ENCODE measurements around the gene ZC3H7B. TPM values are rescaled to one million over a fixed set of nuclear protein-coding genes. Genes with fewer than 3 reads are reported as not detected.
A peak's percentile ranks its signal among the peaks of the same experiment; 100 is the strongest.

Gene ZC3H7B
- total RNA-seq, 2 donors from 2014 or later, result 19.4 to 48.7 TPM

DNA sequence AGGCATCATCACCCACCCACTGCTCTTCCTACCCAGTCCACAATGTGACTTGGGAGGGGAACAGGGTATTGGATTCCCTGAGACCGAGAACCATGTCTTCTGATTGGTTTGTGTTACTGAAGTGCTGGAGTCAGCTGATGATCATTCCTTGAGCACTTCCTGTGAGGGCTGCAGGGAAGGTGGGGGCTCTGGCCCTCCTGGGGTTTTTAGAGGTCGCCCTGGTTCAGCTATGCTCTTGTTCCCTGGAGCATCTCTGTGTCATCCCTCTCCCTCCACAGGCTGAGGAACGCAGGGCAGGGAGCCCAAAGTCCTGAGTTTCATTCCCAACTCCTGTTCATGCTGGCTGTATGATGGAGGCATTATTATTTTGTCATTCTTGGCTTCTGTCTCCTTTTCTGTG, 6.7 kb downstream of the ZC3H7B start:
- Mint-ChIP-seq H3K27ac (no peak overlapping the region), H3K36me3 (peaks cover 0 to 11% of the 10 kb centered on the region in 2 donors), H3K9me3 (no peaks in the 10 kb centered on the region)
- DNase-seq (ENCODE audit: low spot score in 2 of 2) (no peak), ATAC-seq (no peak)

GRCh38 chr22:41308544-41308947, 7.2 kb downstream of the ZC3H7B start:
- Mint-ChIP-seq H3K9me3 (no peaks in the 10 kb centered on the region), H3K36me3 (peaks cover 0 to 11% of the 10 kb centered on the region in 2 donors), H3K27ac (peak overlapping the region in 1 of 2 donors; percentile 86)
- ATAC-seq (no peak), DNase-seq (ENCODE audit: low spot score in 2 of 2) (no peak)

DNA sequence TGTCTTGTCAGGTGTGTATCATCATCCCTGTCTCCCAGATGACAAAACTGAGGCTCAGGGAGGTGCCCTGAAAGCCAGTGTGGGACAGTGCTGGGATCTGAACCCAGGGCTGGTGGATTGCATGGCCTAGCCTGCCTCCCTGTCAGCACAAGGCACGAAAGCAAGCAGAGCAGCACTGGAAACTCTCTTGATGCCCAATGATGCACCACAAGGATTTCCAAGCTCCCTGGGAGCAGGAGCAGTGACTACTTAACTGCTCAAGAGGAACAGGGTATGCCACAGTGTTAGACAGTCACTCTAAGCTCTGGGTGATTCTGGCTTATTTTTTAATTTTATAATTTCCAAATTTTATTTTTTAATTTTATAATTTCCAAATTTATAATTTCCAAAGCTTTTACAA, 9.0 kb downstream of the ZC3H7B start:
- Mint-ChIP-seq H3K9me3 (no peaks in the 10 kb centered on the region), H3K36me3 (peaks cover 0 to 6% of the 10 kb centered on the region in 2 donors), H3K27ac (peak overlapping the region in 1 of 2 donors; percentile 62)
- ATAC-seq (no peak), DNase-seq (ENCODE audit: low spot score in 2 of 2) (no peak)

- H3K27ac Mint-ChIP-seq, result peak overlapping the region; percentile 3 to 85
- ATAC-seq, result peak; percentile 22 to 40
- no peak for DNase-seq (ENCODE audit: low spot score in 2 of 2)
- H3K9me3 Mint-ChIP-seq, result no peaks in the 10 kb centered on the region
- H3K36me3 Mint-ChIP-seq, result peaks cover 0 to 6% of the 10 kb centered on the region in 2 donors
These were observed 10.2 kb downstream of the ZC3H7B start for GRCh38 chr22:41311487-41311886.

GRCh38 chr22:41314821-41315220, 13.5 kb downstream of the ZC3H7B start:
- ATAC-seq (no peak), DNase-seq (ENCODE audit: low spot score in 2 of 2) (no peak)
- Mint-ChIP-seq H3K36me3 (no peaks in the 10 kb centered on the region), H3K27ac (no peak overlapping the region), H3K9me3 (no peaks in the 10 kb centered on the region)

GRCh38 chr22:41315586-41315985, 14.3 kb downstream of the ZC3H7B start:
- H3K9me3 Mint-ChIP-seq, result no peaks in the 10 kb centered on the region

DNA sequence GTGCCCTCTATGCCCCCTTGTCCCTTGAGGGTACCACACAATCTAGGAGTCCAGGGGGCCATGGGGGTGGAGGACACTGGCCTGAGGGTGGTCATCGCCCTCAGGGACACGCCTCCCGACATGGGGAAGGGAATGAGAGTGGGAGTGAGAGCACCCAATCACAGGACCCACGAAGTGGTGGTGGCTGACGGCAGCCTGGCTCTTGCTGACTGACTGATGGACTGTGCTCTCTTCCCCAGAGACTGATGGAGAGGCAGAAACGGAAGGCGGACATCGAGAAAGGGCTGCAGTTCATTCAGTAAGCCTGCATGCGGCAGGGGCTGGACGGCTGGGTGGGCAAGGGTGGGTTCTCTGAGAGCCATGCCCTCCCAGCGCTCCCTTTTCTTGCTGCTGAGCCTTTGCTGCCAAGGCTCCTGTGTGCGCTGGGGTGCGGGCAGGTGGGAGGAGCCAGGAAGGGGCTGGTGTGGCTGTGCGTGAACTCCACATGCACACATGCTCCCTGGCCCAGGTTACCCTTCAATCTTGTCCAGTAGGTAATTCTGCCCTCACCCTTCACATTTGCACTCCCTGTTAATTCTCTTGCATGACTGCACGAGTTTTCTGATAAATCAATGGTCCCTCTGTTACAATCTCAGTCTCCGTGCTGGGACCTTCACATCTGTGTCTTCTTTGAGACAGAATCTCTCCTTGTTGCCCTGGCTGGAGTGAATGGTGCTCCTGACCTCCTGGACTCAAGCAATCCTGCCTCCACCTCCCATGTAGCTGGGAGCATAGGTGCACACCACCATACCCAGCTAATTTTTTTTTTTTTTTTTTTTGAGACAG, 19.3 kb downstream of the ZC3H7B start:
- no peak overlapping the region for H3K27ac Mint-ChIP-seq
- DNase-seq (ENCODE audit: low spot score in 2 of 2), result no peak
- no peak for ATAC-seq
- peaks cover 0 to 7% of the 10 kb centered on the region in 2 donors for H3K36me3 Mint-ChIP-seq
- H3K9me3 Mint-ChIP-seq, result no peaks in the 10 kb centered on the region

More at GRCh38 chr22:41315586-41315985, 14.3 kb downstream of the ZC3H7B start:
- H3K27ac Mint-ChIP-seq, result no peak overlapping the region
- ATAC-seq (no peak), DNase-seq (ENCODE audit: low spot score in 2 of 2) (no peak)
- H3K36me3 Mint-ChIP-seq, result no peaks in the 10 kb centered on the region

- Mint-ChIP-seq H3K27ac (peak overlapping the region; percentile 14 to 44), H3K9me3 (no peaks in the 10 kb centered on the region), H3K36me3 (peaks cover 0 to 13% of the 10 kb centered on the region in 2 donors)
- DNase-seq (ENCODE audit: low spot score in 2 of 2) (no peak), ATAC-seq (no peak)
These were observed 23.6 kb downstream of the ZC3H7B start for GRCh38 chr22:41324821-41325528.

DNA sequence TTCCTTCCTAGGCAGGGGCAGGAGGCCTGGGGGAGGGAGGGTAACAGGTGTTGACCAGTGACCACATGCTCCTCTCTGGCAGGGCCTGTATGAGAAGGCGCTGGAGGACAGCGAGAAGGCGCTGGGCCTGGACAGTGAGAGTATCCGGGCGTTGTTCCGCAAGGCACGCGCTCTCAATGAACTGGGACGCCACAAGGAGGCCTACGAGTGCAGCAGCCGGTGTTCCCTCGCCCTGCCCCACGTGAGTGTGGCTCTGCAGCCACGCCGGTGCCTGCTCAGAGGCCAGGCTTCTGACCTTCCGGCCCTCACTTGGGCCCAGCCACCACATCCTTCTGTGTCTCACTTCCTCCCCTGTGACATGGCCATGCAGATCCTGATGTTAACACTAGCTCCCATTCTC, 25.8 kb downstream of the ZC3H7B start:
- DNase-seq (ENCODE audit: low spot score in 2 of 2) (no peak), ATAC-seq (no peak)
- H3K27ac Mint-ChIP-seq, result peak overlapping the region; percentile 29 to 44
- H3K36me3 Mint-ChIP-seq, result peaks cover 0 to 13% of the 10 kb centered on the region in 2 donors
- no peaks in the 10 kb centered on the region for H3K9me3 Mint-ChIP-seq

DNA sequence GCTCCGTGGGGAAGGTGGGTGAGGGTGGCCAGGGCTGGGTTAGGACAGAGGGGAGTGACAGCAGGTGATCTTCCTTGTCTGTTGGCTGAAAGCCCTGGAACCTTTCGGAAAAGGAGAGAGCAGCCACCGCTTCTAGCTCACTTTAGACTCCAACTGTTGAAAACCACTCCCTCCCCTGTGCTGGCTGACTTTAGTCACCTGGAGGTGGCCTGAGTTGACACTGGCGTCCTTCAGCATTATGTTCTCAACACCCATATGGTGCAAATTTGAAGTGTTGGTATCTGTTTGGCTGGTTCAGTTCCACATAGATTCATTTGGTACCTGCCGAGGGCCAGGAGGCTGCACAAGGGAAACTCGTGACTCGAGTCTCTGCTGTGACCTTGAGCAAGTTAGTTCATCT, 28.8 kb downstream of the ZC3H7B start:
- Mint-ChIP-seq H3K36me3 (peaks cover 6 to 12% of the 10 kb centered on the region in 2 donors), H3K27ac (no peak overlapping the region), H3K9me3 (no peaks in the 10 kb centered on the region)
- no peak for DNase-seq (ENCODE audit: low spot score in 2 of 2)
- no peak for ATAC-seq

- Mint-ChIP-seq H3K9me3 (no peaks in the 10 kb centered on the region), H3K27ac (peak overlapping the region; percentile 36 to 90), H3K36me3 (peaks cover 6 to 7% of the 10 kb centered on the region in 2 donors)
- DNase-seq (ENCODE audit: low spot score in 2 of 2) (no peak), ATAC-seq (no peak)
These were observed 31.1 kb downstream of the ZC3H7B start for GRCh38 chr22:41332217-41332939.

DNA sequence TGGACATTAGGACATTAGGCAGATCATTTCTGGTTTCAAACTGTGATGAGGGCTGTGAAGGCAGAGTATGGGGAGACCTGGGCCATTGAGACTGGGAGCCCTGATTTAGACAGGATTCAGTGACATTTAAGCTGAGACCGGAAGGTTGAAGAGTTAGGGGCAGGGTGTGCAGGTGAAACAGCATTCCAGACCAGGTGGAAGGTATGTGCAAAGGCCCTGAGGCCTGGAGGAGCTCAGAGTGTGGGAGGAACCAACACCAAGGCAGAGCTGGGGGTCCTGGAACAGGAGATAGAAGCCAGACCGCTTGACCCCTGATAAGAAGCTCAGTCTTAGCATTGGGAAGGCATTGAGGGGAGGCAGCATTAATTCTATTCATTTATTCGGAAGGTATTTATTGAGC, 32.5 kb downstream of the ZC3H7B start:
- H3K9me3 Mint-ChIP-seq, result no peaks in the 10 kb centered on the region

DNA sequence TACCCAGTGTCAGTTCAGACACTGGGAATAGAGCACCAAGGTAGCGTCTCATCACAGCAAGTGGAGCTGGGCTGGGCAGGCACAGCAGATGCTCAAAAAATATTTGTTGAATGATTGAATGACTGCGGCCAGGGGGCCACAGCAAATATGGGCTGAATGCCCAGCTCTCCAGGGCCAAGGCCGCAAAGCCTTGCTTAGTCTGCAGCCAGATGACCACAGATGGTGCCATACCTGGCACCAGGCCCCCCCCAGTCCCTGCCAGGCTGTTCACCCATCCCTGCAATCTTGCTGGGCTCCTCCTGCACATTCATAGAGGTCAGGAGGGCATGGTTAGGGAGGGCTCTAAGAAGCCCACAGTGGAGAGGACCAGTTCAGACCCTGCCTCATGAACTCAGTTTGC, 32.9 kb downstream of the ZC3H7B start:
- no peaks in the 10 kb centered on the region for H3K9me3 Mint-ChIP-seq
- H3K27ac Mint-ChIP-seq, result no peak overlapping the region
- peaks cover 6% of the 10 kb centered on the region in 2 donors for H3K36me3 Mint-ChIP-seq
- DNase-seq (ENCODE audit: low spot score in 2 of 2) (no peak), ATAC-seq (no peak)

More for the DNA sequence above, 32.5 kb downstream of the ZC3H7B start:
- H3K36me3 Mint-ChIP-seq, result peaks cover 6% of the 10 kb centered on the region in 2 donors
- DNase-seq (ENCODE audit: low spot score in 2 of 2), result no peak
- no peak overlapping the region for H3K27ac Mint-ChIP-seq
- no peak for ATAC-seq

- no peaks in the 10 kb centered on the region for H3K9me3 Mint-ChIP-seq
- peaks cover 6% of the 10 kb centered on the region in 2 donors for H3K36me3 Mint-ChIP-seq
- ATAC-seq (no peak), DNase-seq (ENCODE audit: low spot score in 2 of 2) (no peak)
- peak overlapping the region in 1 of 2 donors; percentile 1 for H3K27ac Mint-ChIP-seq
These were observed 33.8 kb downstream of the ZC3H7B start for GRCh38 chr22:41334951-41335635.

DNA sequence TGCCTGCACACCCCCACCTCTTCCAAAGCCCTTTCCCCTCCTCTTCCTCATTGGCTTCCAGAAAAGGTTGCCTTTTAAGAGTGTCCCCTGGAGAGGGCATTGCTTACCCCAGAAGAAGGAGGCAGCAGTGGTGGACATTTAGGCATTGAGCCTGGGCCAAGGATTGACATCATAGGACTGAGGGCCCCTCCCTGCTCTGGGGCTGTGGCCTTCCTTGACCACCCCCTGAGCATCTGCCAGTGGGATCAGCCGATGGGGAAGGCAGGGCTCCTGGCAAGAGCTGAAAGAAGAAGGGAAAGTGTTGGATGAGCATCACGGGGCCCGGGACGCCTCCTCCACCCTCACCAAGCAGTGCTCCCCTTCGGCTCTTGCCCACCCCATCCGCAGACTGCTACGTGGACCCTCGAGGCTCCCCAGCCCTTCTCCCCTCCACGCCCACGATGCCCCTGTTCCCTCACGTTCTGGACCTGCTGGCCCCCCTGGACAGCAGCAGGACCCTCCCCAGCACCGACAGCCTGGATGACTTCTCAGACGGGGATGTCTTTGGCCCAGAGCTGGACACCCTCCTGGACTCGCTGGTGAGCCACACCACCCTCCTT, 37.4 kb downstream of the ZC3H7B start:
- ATAC-seq (no peak), DNase-seq (ENCODE audit: low spot score in 2 of 2) (no peak)
- Mint-ChIP-seq H3K27ac (peak overlapping the region in 1 of 2 donors; percentile 77), H3K9me3 (no peaks in the 10 kb centered on the region), H3K36me3 (no peaks in the 10 kb centered on the region)

DNA sequence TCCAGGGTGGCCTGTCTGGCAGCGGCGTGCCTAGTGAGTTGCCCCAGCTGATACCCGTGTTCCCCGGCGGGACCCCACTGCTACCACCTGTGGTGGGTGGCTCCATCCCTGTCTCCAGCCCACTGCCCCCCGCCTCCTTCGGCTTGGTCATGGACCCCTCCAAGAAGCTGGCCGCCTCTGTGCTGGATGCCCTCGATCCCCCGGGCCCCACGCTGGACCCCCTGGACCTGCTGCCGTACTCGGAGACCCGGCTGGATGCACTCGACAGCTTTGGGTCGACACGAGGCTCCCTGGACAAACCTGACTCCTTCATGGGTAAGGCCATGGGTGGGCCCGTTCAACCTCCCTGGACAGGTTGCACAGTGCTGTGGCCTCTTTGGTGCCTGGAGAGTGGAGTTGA, 38.5 kb downstream of the ZC3H7B start:
- peak overlapping the region in 1 of 2 donors; percentile 60 for H3K27ac Mint-ChIP-seq
- no peaks in the 10 kb centered on the region for H3K9me3 Mint-ChIP-seq
- H3K36me3 Mint-ChIP-seq, result no peaks in the 10 kb centered on the region

More for the DNA sequence above, 38.5 kb downstream of the ZC3H7B start:
- DNase-seq (ENCODE audit: low spot score in 2 of 2) (no peak), ATAC-seq (no peak)

All from activated naive CD4-positive, alpha-beta T cell treated with anti-CD3 and anti-CD28 coated beads, Interleukin-2, amount 50 U/mL, for 72 hours (primary cell).